GM21576 (cell line): ENCODE results near the gene SLC5A4.
"Not testable (repeated sequence)": the region's sequence is repeated elsewhere in the genome, so short reads cannot be mapped to it uniquely, and the experiment has no call there.

Experiments used
- ATAC-seq: cut with Tn5 transposase; IDR thresholded peaks from one replicate; pipeline ENCODE4 v1.9.1; 2021; ENCODE audit warnings: mild to moderate bottlenecking, moderate library complexity; ENCODE audit not compliant: unreplicated experiment

Gene SLC5A4

GRCh38 chr22:32255217-32255616 is at the start of gene SLC5A4:
Gene SLC5A4, minus strand, starts transcription at chr22:32255347. Its CDS starts 18 bp downstream, at chr22:32255329.
- ATAC-seq, result no peak

GRCh38 chr22:32293921-32294320 is 38.8 kb upstream of the SLC5A4 start:
- not testable (repeated sequence) for ATAC-seq

- ATAC-seq, result no peak
Observed at GRCh38 chr22:32286290-32286840, 31.2 kb upstream of the SLC5A4 start.

GRCh38 chr22:32281072-32281471 is 25.9 kb upstream of the SLC5A4 start:
- ATAC-seq, result no peak

- not testable (repeated sequence) for ATAC-seq
Observed at GRCh38 chr22:32275353-32275752, 20.2 kb upstream of the SLC5A4 start.

- ATAC-seq, result no peak
Observed at GRCh38 chr22:32271389-32271788, 16.2 kb upstream of the SLC5A4 start.

- ATAC-seq, result no peak
Observed at GRCh38 chr22:32270641-32271369, 15.7 kb upstream of the SLC5A4 start.

- no peak for ATAC-seq
Observed at GRCh38 chr22:32269316-32269715, 14.2 kb upstream of the SLC5A4 start.

GRCh38 chr22:32267011-32267410 is 11.9 kb upstream of the SLC5A4 start:
- no peak for ATAC-seq

GRCh38 chr22:32265882-32266767 is 11.0 kb upstream of the SLC5A4 start:
- no peak for ATAC-seq

GRCh38 chr22:32263678-32264077 is 8.5 kb upstream of the SLC5A4 start:
- ATAC-seq, result not testable (repeated sequence)

- no peak for ATAC-seq
Observed at GRCh38 chr22:32261306-32261705, 6.2 kb upstream of the SLC5A4 start.

GRCh38 chr22:32258791-32259190 is 3.6 kb upstream of the SLC5A4 start:
- ATAC-seq, result no peak

GRCh38 chr22:32255726-32256125 is 579 bp upstream of the SLC5A4 start:
- no peak for ATAC-seq

- no peak for ATAC-seq
Observed at GRCh38 chr22:32249231-32249630, 5.9 kb downstream of the SLC5A4 start.

- ATAC-seq, result no peak
Observed at GRCh38 chr22:32248276-32248675, 6.9 kb downstream of the SLC5A4 start.

- ATAC-seq, result no peak
Observed at GRCh38 chr22:32246166-32246565, 9.0 kb downstream of the SLC5A4 start.

GRCh38 chr22:32245042-32245441 is 10.1 kb downstream of the SLC5A4 start:
- no peak for ATAC-seq

GRCh38 chr22:32244547-32244946 is 10.6 kb downstream of the SLC5A4 start:
- no peak for ATAC-seq

- no peak for ATAC-seq
Observed at GRCh38 chr22:32240461-32240860, 14.7 kb downstream of the SLC5A4 start.

- ATAC-seq, result no peak
Observed at GRCh38 chr22:32237906-32238305, 17.2 kb downstream of the SLC5A4 start.

- ATAC-seq, result no peak
Observed at GRCh38 chr22:32236970-32237369, 18.2 kb downstream of the SLC5A4 start.
